SK-N-SH (cell line): Measurements from ENCODE around the gene IFIT1B. TPM values are rescaled to one million over a fixed set of nuclear protein-coding genes. Genes with fewer than 3 reads are reported as not detected.

Experiments
- CTCF ChIA-PET: fragments of 300-600, 350-600 bp; formaldehyde crosslinking; extraction: SDS; loops from one replicate; lab custom pipeline; 2021; lab: Yijun Ruan, JAX
- POLR2A ChIA-PET: fragments of 350-600 bp; sonication (Branson Sonifier 250); formaldehyde crosslinking; extraction: SDS; loops from one replicate; lab custom pipeline; 2020; ENCODE audit warnings: antibody characterized with exemption, inconsistent platforms; lab: Yijun Ruan, JAX
- DNase-seq: peaks from one replicate; pipeline ENCODE4 v3.0.0; 2012
- H2AFZ ChIP-seq: fragments of 200-600 bp; sonication (generic); 2 replicates; pipeline ENCODE4 v1.8.1; 2016; ENCODE audit warnings: antibody characterized with exemption, mild to moderate bottlenecking, low read depth
- H3F3A ChIP-seq: fragments of 200-600 bp; sonication (generic); replicated peaks from 2 replicates; pipeline ENCODE3; 2016; ENCODE audit warnings: antibody characterized with exemption, mild to moderate bottlenecking; ENCODE audit not compliant: insufficient read depth
- H3K27ac ChIP-seq, 2 experiments: fragments of 200-500 bp in 1 of 2; fragments of 200-600 bp in 1 of 2; sonication (Bioruptor generic) in 1 of 2; sonication (generic), shearing (Covaris generic) in 1 of 2; 2 replicates each; pipeline versions ENCODE4 v1.5.1 to v1.6.1; 2014 to 2016; ENCODE audit warnings: low read depth in 2 of 2, inconsistent platforms in 1 of 2, low read length in 1 of 2, mild to moderate bottlenecking in 1 of 2, mixed read lengths in 1 of 2
- H3K27me3 ChIP-seq: fragments of 200-600 bp; sonication (generic), shearing (Covaris generic); 2 replicates; pipeline ENCODE4 v1.6.1; 2016; ENCODE audit warnings: mixed run types; ENCODE audit not compliant: insufficient read depth
- H3K36me3 ChIP-seq, 2 experiments: fragments of 200-500 bp in 1 of 2; fragments of 200-600 bp in 1 of 2; sonication (Bioruptor generic) in 1 of 2; sonication (generic) in 1 of 2; replicated peaks in 1 of 2; 2 replicates each; pipeline versions ENCODE3 to v1.5.1; 2014 to 2016; ENCODE audit warnings: low read length in 1 of 2, mild to moderate bottlenecking in 1 of 2; ENCODE audit not compliant: insufficient read depth in 2 of 2, control insufficient read depth in 1 of 2
- H3K4me1 ChIP-seq, 2 experiments: fragments of 200-500 bp in 1 of 2; fragments of 200-600 bp in 1 of 2; sonication (Bioruptor generic) in 1 of 2; sonication (generic), shearing (Covaris generic) in 1 of 2; 2 replicates each; pipeline versions ENCODE4 v1.5.1 to v1.6.1; 2014 to 2016; ENCODE audit warnings: low read depth in 1 of 2, low read length in 1 of 2, mixed run types in 1 of 2; ENCODE audit not compliant: insufficient read depth in 2 of 2, control insufficient read depth in 1 of 2
- H3K4me2 ChIP-seq: fragments of 200-600 bp; sonication (generic), shearing (Covaris generic); 2 replicates; pipeline ENCODE4 v1.6.1; 2017; ENCODE audit warnings: mixed run types
- H3K4me3 ChIP-seq, 2 experiments: fragments of 200-500 bp in 1 of 2; fragments of 200-600 bp in 1 of 2; sonication (Bioruptor generic) in 1 of 2; sonication (generic), shearing (Covaris generic) in 1 of 2; 2 replicates each; pipeline versions ENCODE4 v1.5.1 to v1.8.1; 2014 to 2016; ENCODE audit warnings: low read depth in 2 of 2, inconsistent platforms in 1 of 2, low read length in 1 of 2, mild to moderate bottlenecking in 1 of 2, mixed read lengths in 1 of 2, moderate library complexity in 1 of 2
- H3K79me2 ChIP-seq: fragments of 200-600 bp; sonication (generic); 2 replicates; pipeline ENCODE4 v1.8.1; 2017; ENCODE audit warnings: mild to moderate bottlenecking; ENCODE audit not compliant: insufficient read depth
- H3K9ac ChIP-seq: fragments of 200-600 bp; sonication (generic); 2 replicates; pipeline ENCODE4 v1.6.1; 2017; ENCODE audit warnings: mixed run types
- H3K9me2 ChIP-seq: fragments of 200-600 bp; sonication (generic); 2 replicates; pipeline ENCODE4 v1.6.1; 2017; ENCODE audit warnings: mixed run types
- H3K9me3 ChIP-seq: fragments of 200-600 bp; sonication (generic); 2 replicates; pipeline ENCODE4 v1.6.1; 2017; ENCODE audit warnings: mixed run types, mild to moderate bottlenecking, moderate library complexity
- H4K20me1 ChIP-seq: fragments of 200-600 bp; sonication (generic); 2 replicates; pipeline ENCODE4 v1.6.1; 2017; ENCODE audit warnings: mild to moderate bottlenecking, mixed run types; ENCODE audit not compliant: insufficient read depth
- ELF1 ChIP-seq: IDR thresholded peaks from 2 replicates; pipeline ENCODE4 v1.4.0; 2012
- EP300 ChIP-seq, 2 experiments: IDR thresholded peaks; 2 replicates each; pipeline versions ENCODE4 v1.4.0 to v1.6.1; 2012; ENCODE audit warnings: borderline replicate concordance in 1 of 2, low read depth in 1 of 2, low read length in 1 of 2
- MEF2A ChIP-seq: IDR thresholded peaks from 2 replicates; pipeline ENCODE4 v1.4.0; 2012; ENCODE audit warnings: low read depth, borderline replicate concordance
- NRF1 ChIP-seq: IDR thresholded peaks from 2 replicates; pipeline ENCODE4 v1.6.1; 2012; ENCODE audit warnings: low read depth, mild to moderate bottlenecking, low read length
- RAD21 ChIP-seq: IDR thresholded peaks from 2 replicates; pipeline ENCODE4 v1.6.1; 2012; ENCODE audit warnings: mild to moderate bottlenecking, low read length
- RCOR1 ChIP-seq: fragments of 150-350 bp; IDR thresholded peaks from 2 replicates; pipeline ENCODE4 v1.6.1; 2017; ENCODE audit warnings: antibody characterized with exemption, low read length
- RFX5 ChIP-seq: IDR thresholded peaks from 2 replicates; pipeline ENCODE4 v1.6.1; 2012; ENCODE audit warnings: mild to moderate bottlenecking, improper control_type of control experiment, low read length
- SIN3A ChIP-seq: IDR thresholded peaks from 2 replicates; pipeline ENCODE4 v1.6.1; 2012; ENCODE audit warnings: low read depth, mild to moderate bottlenecking, low read length, moderate library complexity, borderline replicate concordance
- SMC3 ChIP-seq: IDR thresholded peaks from 2 replicates; pipeline ENCODE4 v1.6.1; 2012; ENCODE audit warnings: low read depth, low read length, improper control_type of control experiment
- TAF1 ChIP-seq: IDR thresholded peaks from 2 replicates; pipeline ENCODE4 v1.6.1; 2012; ENCODE audit warnings: low read depth, mild to moderate bottlenecking, low read length, moderate library complexity, borderline replicate concordance
- TCF12 ChIP-seq: IDR thresholded peaks from 2 replicates; pipeline ENCODE4 v1.4.0; 2012
- YY1 ChIP-seq: IDR thresholded peaks from 2 replicates; pipeline ENCODE4 v1.4.0; 2012; ENCODE audit warnings: low read depth, mild to moderate bottlenecking
- WGBS: methylation state at CpG from one replicate; pipeline ENCODE4 v1.1.6; 2017; ENCODE audit warnings: low lambda C conversion rate; 5-methylcytosine and 5-hydroxymethylcytosine counted together
- polyA plus RNA-seq, 3 experiments: library from polyadenylated mRNA; depleted of rRNA; stranded (reverse); fragments of >200 nt; gene quantifications; 2 replicates each; pipeline ENCODE4 v1.2.3, GENCODE V29; 2012
- TF ChIP-seq, protein P1 (sequence below): IDR thresholded peaks from 2 replicates; pipeline ENCODE4 v1.4.0; 2012; ENCODE audit warnings: low read depth, borderline replicate concordance
- TF ChIP-seq, protein P2 (sequence below): IDR thresholded peaks from 2 replicates; pipeline ENCODE4 v1.6.1; 2012; ENCODE audit warnings: mild to moderate bottlenecking, low read depth, low read length, moderate library complexity
- TF ChIP-seq, protein P3 (sequence below): IDR thresholded peaks from 2 replicates; pipeline ENCODE4 v1.4.0; 2012; ENCODE audit warnings: low read depth, borderline replicate concordance
- TF ChIP-seq, protein P4 (sequence below): IDR thresholded peaks from 2 replicates; pipeline ENCODE4; 2012
- TF ChIP-seq, protein P5 (sequence below): fragments of 150-350 bp; IDR thresholded peaks from 2 replicates; pipeline ENCODE4 v1.6.1; 2016; ENCODE audit warnings: mild to moderate bottlenecking, low read depth, low read length
- TF ChIP-seq, protein P6 (sequence below): fragments of 200-600 bp; sonication (generic); IDR thresholded peaks from 2 replicates; pipeline ENCODE4 v1.6.1; 2017; ENCODE audit warnings: antibody characterized with exemption, mild to moderate bottlenecking, moderate library complexity

The IFIT1B gene
- polyA plus RNA-seq, 1 of the 3 experiments (the other 2 are of a cell fraction) = 0.03 TPM

DNA sequence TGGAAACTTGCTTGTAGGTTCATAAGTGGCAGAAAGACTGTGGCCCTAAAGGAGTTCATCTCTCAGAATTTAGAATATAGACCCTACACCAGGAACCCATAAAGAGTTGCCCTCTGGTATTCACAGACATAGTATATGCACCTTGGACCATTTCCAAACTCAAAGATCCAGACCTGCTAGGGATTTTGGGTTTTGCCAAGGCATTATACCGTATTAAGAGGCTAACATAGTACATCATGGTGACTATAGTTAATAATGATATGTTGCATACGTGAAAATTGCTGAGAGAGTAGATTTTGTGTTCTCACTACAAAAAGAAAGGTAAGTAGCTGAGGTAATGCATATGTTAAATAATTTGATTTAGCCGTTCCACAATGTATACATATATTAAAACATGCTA lies 36.2 kb upstream of the IFIT1B start:
- CTCF ChIA-PET = interaction anchor here (1.1 to 1.3 kb wide), 3 partner anchors 10 to 27 kb away, joined by 3 read pairs; no protein-coding TSS in a partner anchor
- Histone ChIP-seq H3K27ac (peak overlapping the region; percentile 64 to 93; a peak in 3 of 4 replicates), H3F3A (peaks cover 6% of the 10 kb centered on the region), H3K4me3 (peak overlapping the region; percentile 55 to 61), H3K9ac (peak overlapping the region; percentile 64; the same call in 1 of the 2 replicates), H3K9me2 (no peaks in the 10 kb centered on the region), H3K36me3 (peaks cover 9 to 17% of the 10 kb centered on the region in 2 experiments), H3K79me2 (peaks cover 19% of the 10 kb centered on the region; the same call in 1 of the 2 replicates), H4K20me1 (no peaks in the 10 kb centered on the region), H3K4me1 (peaks cover 7 to 13% of the 10 kb centered on the region in 2 experiments; a peak in 3 of 4 replicates), H3K9me3 (no peaks in the 10 kb centered on the region), H2AFZ (peak overlapping the region; percentile 85; the same call in 1 of the 2 replicates), H3K27me3 (no peaks in the 10 kb centered on the region), H3K4me2 (peak overlapping the region; percentile 73)
- TF ChIP-seq TAF1 = no peak
- no peak for TF ChIP-seq RCOR1
- no peak for TF ChIP-seq MEF2A
- TF ChIP-seq, protein P1, sequence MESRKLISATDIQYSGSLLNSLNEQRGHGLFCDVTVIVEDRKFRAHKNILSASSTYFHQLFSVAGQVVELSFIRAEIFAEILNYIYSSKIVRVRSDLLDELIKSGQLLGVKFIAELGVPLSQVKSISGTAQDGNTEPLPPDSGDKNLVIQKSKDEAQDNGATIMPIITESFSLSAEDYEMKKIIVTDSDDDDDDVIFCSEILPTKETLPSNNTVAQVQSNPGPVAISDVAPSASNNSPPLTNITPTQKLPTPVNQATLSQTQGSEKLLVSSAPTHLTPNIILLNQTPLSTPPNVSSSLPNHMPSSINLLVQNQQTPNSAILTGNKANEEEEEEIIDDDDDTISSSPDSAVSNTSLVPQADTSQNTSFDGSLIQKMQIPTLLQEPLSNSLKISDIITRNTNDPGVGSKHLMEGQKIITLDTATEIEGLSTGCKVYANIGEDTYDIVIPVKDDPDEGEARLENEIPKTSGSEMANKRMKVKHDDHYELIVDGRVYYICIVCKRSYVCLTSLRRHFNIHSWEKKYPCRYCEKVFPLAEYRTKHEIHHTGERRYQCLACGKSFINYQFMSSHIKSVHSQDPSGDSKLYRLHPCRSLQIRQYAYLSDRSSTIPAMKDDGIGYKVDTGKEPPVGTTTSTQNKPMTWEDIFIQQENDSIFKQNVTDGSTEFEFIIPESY = no peak
- TF ChIP-seq SIN3A = no peak
- TF ChIP-seq TCF12 = no peak
- TF ChIP-seq, protein P2, sequence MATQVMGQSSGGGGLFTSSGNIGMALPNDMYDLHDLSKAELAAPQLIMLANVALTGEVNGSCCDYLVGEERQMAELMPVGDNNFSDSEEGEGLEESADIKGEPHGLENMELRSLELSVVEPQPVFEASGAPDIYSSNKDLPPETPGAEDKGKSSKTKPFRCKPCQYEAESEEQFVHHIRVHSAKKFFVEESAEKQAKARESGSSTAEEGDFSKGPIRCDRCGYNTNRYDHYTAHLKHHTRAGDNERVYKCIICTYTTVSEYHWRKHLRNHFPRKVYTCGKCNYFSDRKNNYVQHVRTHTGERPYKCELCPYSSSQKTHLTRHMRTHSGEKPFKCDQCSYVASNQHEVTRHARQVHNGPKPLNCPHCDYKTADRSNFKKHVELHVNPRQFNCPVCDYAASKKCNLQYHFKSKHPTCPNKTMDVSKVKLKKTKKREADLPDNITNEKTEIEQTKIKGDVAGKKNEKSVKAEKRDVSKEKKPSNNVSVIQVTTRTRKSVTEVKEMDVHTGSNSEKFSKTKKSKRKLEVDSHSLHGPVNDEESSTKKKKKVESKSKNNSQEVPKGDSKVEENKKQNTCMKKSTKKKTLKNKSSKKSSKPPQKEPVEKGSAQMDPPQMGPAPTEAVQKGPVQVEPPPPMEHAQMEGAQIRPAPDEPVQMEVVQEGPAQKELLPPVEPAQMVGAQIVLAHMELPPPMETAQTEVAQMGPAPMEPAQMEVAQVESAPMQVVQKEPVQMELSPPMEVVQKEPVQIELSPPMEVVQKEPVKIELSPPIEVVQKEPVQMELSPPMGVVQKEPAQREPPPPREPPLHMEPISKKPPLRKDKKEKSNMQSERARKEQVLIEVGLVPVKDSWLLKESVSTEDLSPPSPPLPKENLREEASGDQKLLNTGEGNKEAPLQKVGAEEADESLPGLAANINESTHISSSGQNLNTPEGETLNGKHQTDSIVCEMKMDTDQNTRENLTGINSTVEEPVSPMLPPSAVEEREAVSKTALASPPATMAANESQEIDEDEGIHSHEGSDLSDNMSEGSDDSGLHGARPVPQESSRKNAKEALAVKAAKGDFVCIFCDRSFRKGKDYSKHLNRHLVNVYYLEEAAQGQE = no peak
- no peak for TF ChIP-seq RFX5
- TF ChIP-seq, protein P3, sequence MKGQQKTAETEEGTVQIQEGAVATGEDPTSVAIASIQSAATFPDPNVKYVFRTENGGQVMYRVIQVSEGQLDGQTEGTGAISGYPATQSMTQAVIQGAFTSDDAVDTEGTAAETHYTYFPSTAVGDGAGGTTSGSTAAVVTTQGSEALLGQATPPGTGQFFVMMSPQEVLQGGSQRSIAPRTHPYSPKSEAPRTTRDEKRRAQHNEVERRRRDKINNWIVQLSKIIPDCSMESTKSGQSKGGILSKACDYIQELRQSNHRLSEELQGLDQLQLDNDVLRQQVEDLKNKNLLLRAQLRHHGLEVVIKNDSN = no peak
- TF ChIP-seq SMC3 = no peak
- TF ChIP-seq, protein P4, sequence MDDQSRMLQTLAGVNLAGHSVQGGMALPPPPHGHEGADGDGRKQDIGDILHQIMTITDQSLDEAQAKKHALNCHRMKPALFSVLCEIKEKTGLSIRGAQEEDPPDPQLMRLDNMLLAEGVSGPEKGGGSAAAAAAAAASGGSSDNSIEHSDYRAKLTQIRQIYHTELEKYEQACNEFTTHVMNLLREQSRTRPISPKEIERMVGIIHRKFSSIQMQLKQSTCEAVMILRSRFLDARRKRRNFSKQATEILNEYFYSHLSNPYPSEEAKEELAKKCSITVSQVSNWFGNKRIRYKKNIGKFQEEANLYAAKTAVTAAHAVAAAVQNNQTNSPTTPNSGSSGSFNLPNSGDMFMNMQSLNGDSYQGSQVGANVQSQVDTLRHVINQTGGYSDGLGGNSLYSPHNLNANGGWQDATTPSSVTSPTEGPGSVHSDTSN = no peak
- no peak for TF ChIP-seq YY1
- TF ChIP-seq, protein P5, sequence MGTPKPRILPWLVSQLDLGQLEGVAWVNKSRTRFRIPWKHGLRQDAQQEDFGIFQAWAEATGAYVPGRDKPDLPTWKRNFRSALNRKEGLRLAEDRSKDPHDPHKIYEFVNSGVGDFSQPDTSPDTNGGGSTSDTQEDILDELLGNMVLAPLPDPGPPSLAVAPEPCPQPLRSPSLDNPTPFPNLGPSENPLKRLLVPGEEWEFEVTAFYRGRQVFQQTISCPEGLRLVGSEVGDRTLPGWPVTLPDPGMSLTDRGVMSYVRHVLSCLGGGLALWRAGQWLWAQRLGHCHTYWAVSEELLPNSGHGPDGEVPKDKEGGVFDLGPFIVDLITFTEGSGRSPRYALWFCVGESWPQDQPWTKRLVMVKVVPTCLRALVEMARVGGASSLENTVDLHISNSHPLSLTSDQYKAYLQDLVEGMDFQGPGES = no peak
- no peak for TF ChIP-seq ELF1
- TF ChIP-seq NRF1 = no peak
- TF ChIP-seq RAD21 = no peak
- TF ChIP-seq, protein P6, sequence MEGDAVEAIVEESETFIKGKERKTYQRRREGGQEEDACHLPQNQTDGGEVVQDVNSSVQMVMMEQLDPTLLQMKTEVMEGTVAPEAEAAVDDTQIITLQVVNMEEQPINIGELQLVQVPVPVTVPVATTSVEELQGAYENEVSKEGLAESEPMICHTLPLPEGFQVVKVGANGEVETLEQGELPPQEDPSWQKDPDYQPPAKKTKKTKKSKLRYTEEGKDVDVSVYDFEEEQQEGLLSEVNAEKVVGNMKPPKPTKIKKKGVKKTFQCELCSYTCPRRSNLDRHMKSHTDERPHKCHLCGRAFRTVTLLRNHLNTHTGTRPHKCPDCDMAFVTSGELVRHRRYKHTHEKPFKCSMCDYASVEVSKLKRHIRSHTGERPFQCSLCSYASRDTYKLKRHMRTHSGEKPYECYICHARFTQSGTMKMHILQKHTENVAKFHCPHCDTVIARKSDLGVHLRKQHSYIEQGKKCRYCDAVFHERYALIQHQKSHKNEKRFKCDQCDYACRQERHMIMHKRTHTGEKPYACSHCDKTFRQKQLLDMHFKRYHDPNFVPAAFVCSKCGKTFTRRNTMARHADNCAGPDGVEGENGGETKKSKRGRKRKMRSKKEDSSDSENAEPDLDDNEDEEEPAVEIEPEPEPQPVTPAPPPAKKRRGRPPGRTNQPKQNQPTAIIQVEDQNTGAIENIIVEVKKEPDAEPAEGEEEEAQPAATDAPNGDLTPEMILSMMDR = no peak
- TF ChIP-seq EP300 (IDR thresholded peaks at IDR 0.05; ENCODE audit: borderline replicate concordance in 1 of 2, low read depth in 1 of 2, low read length in 1 of 2) = no peak
- WGBS = 52% methylated on average over 3 of the region's 3 CpGs
- POLR2A ChIA-PET = interaction anchor here (1.1 kb wide), 1 partner anchor 57 kb away, joined by 4 read pairs; no protein-coding TSS in a partner anchor
- no peak for DNase-seq
